ENCODE results near the gene SEMA4G. TPM values are rescaled to one million over a fixed set of nuclear protein-coding genes. Genes with fewer than 3 reads are reported as not detected.

SEMA4G gene
- total and polyA plus RNA-seq, 2 experiments from 2014 or later, result 5.3 to 8.5 TPM

- H3K27me3 Mint-ChIP-seq (ENCODE audit: insufficient read depth, low read depth, poor library complexity), result peaks cover 5% of the 10 kb centered on the region
- H3K9me3 Mint-ChIP-seq, result no peaks in the 10 kb centered on the region
- H3K27ac Mint-ChIP-seq, result no peak overlapping the region
- 0 out of 2 replicates have a peak, but pooled peaks cover 9% of the 10 kb centered on the region for H3K36me3 ChIP-seq (ENCODE audit: insufficient read depth)
- no peaks in the 10 kb centered on the region for H3K9me2 ChIP-seq (ENCODE audit: insufficient read depth)
- no peak overlapping the region for H3K4me3 Mint-ChIP-seq
- H3K4me2 ChIP-seq, result no peak overlapping the region
- H3K36me3 Mint-ChIP-seq (ENCODE audit: low read depth), result peaks cover 20% of the 10 kb centered on the region; the same call in 2 of the 3 replicates
- H3K4me3 ChIP-seq, result no peak overlapping the region
- DNase-seq (ENCODE audit: low spot score) (no peak), ATAC-seq (no peak)
- no peak overlapping the region for H3K27ac ChIP-seq (ENCODE audit: low read depth)
- no peak for TF ChIP-seq STAT1 (IDR thresholded peaks at IDR 0.05; ENCODE audit: unreplicated experiment)
- no peak for TF ChIP-seq JUNB (IDR thresholded peaks at IDR 0.05; ENCODE audit: unreplicated experiment)
- no peak for TF ChIP-seq EZH2phosphoT487 (IDR thresholded peaks at IDR 0.05; ENCODE audit: unreplicated experiment)
- TF ChIP-seq ZNF331 (CRISPR knock-in tag; IDR thresholded peaks at IDR 0.05; ENCODE audit: low read depth), result no peak
- TF ChIP-seq NANOG (IDR thresholded peaks at IDR 0.05; ENCODE audit: borderline replicate concordance), result no peak
- no peak for TF ChIP-seq CREB1 (CRISPR knock-in tag; IDR thresholded peaks at IDR 0.05; ENCODE audit: low read depth)
- no peak for TF ChIP-seq ZNF462 (CRISPR knock-in tag; IDR thresholded peaks at IDR 0.05)
- no peak for TF ChIP-seq REST (IDR thresholded peaks at IDR 0.05; ENCODE audit: unreplicated experiment)
- no peak for TF ChIP-seq CTCF (conservative IDR thresholded peaks at IDR 0.05; ENCODE audit: low read depth in 2 of 2)
- peaks cover 9% of the 10 kb centered on the region; the same call in 1 of the 2 replicates for H4K20me1 ChIP-seq (replicated peaks; ENCODE audit: insufficient read depth)
- no peaks in the 10 kb centered on the region for H3K79me2 ChIP-seq (replicated peaks; ENCODE audit: insufficient read depth)
- H3K4me1 ChIP-seq (ENCODE audit: insufficient read depth), result 0 out of 2 replicates have a peak, but pooled peaks cover 7% of the 10 kb centered on the region
- no peak overlapping the region for H2AFZ ChIP-seq
- H3K4me1 Mint-ChIP-seq, result peaks cover 7% of the 10 kb centered on the region
- peaks cover 5% of the 10 kb centered on the region; the same call in 1 of the 2 replicates for H3F3A ChIP-seq (replicated peaks; ENCODE audit: low read depth)
- no peaks in the 10 kb centered on the region for H3K27me3 ChIP-seq (ENCODE audit: insufficient read depth)
These were observed 5.5 kb upstream of the SEMA4G start for GRCh38 chr10:100963826-100964225.
